ENCODE measurements around the gene BCAS3.

GRCh38 chr17:60661489-60661888 lies 16.2 kb upstream of the BCAS3 start:
- TF ChIP-seq MAX (IDR thresholded peaks at IDR 0.05) (no peak), GABPA (IDR thresholded peaks at IDR 0.05 in 1 of 2, conservative IDR thresholded peaks at IDR 0.05 in 1 of 2) (no peak), YY1 (IDR thresholded peaks at IDR 0.05) (no peak)
- TF ChIP-seq, protein P1, sequence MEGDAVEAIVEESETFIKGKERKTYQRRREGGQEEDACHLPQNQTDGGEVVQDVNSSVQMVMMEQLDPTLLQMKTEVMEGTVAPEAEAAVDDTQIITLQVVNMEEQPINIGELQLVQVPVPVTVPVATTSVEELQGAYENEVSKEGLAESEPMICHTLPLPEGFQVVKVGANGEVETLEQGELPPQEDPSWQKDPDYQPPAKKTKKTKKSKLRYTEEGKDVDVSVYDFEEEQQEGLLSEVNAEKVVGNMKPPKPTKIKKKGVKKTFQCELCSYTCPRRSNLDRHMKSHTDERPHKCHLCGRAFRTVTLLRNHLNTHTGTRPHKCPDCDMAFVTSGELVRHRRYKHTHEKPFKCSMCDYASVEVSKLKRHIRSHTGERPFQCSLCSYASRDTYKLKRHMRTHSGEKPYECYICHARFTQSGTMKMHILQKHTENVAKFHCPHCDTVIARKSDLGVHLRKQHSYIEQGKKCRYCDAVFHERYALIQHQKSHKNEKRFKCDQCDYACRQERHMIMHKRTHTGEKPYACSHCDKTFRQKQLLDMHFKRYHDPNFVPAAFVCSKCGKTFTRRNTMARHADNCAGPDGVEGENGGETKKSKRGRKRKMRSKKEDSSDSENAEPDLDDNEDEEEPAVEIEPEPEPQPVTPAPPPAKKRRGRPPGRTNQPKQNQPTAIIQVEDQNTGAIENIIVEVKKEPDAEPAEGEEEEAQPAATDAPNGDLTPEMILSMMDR (IDR thresholded peaks at IDR 0.05; ENCODE audit: low read depth, low read length, missing input control), result no peak
- TF ChIP-seq, protein P2, sequence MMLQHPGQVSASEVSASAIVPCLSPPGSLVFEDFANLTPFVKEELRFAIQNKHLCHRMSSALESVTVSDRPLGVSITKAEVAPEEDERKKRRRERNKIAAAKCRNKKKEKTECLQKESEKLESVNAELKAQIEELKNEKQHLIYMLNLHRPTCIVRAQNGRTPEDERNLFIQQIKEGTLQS (IDR thresholded peaks at IDR 0.05), result no peak
